Endothelial cell (in vitro differentiated cells): ENCODE results near the gene H2BK1. TPM values are rescaled to one million over a fixed set of nuclear protein-coding genes. Genes with fewer than 3 reads are reported as not detected.

Source experiments
- DNase-seq: peaks from one replicate; pipeline ENCODE4 v3.0.0; 2021; ENCODE audit warnings: low spot score
- H3K27ac Mint-ChIP-seq: one replicate; pipeline ENCODE4 v1.8.0; 2021; ENCODE audit warnings: mixed read lengths, inconsistent platforms; ENCODE audit not compliant: unreplicated experiment
- H3K27me3 Mint-ChIP-seq: one replicate; pipeline ENCODE4 v1.8.0; 2021; ENCODE audit warnings: mild to moderate bottlenecking, moderate library complexity, mixed read lengths, inconsistent platforms; ENCODE audit not compliant: unreplicated experiment
- H3K36me3 Mint-ChIP-seq: one replicate; pipeline ENCODE4 v1.8.0; 2021; ENCODE audit warnings: mild to moderate bottlenecking, low read depth, mixed read lengths, inconsistent platforms; ENCODE audit not compliant: unreplicated experiment
- H3K4me1 Mint-ChIP-seq: one replicate; pipeline ENCODE4 v1.8.0; 2021; ENCODE audit warnings: mild to moderate bottlenecking, mixed read lengths, inconsistent platforms; ENCODE audit not compliant: unreplicated experiment
- H3K4me3 Mint-ChIP-seq: one replicate; pipeline ENCODE4 v1.8.0; 2021; ENCODE audit warnings: mild to moderate bottlenecking, mixed read lengths, inconsistent platforms; ENCODE audit not compliant: unreplicated experiment
- H3K9me3 Mint-ChIP-seq: one replicate; pipeline ENCODE4 v1.8.0; 2021; ENCODE audit warnings: mixed read lengths, inconsistent platforms; ENCODE audit not compliant: unreplicated experiment
- total RNA-seq: library from RNA; stranded (reverse); fragmentation: NEBNext Ultra II Directional; extraction: Animal tissue kit (Norgen Biotek cat#: 25700); gene quantifications from one replicate; pipeline ENCODE4 v1.2.1, GENCODE V29; 2021; ENCODE audit not compliant: unreplicated experiment
- TF ChIP-seq, protein P1 (sequence below): fragments of 200-600 bp; sonication (generic); IDR thresholded peaks from one replicate; pipeline ENCODE4 v1.5.0; 2021; ENCODE audit warnings: antibody characterized with exemption; ENCODE audit not compliant: unreplicated experiment

Gene H2BK1
- total RNA-seq, 1 donor from 2014 or later, result not detected

DNA sequence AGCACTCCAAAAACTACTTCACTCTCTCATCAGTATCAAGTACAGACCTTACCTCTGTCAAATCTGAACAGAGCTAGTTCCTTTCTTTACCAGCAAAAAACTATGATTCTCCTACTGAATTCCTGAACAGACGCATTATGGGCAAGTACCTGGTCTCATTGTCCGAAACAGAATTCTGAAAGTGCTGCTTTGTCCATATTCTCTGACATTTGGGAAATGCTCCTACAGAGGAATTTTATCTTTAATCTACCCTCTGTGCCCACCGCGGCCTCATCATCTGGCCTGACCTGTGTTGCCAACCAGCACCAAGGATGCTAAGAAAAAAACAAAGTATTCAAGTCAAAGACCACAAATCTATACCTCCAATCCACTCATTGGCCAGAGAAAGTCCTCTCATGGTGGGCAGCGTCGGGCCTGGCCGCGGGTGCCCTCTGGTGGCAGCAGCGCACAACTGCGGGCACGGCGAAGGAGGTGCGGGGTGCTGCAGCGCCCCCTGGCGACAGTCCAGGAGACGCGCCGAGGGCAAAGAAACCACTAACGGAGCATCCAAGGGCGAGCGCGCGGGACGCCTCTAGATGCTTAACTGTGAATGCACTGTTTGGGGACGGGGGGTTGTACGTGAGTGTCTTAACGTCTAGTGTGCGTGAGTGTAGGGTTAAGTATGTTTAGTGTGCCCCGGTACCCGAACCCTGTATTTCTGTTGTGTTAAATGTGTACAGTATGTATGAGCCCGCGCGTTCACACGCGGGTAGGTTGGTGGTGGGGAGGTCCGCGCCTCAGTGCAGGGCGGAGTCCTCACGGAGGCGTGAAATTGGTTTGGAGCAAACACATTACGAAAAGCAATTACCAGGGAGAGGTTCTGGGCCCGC, 37.8 kb downstream of the H2BK1 start:
- peaks cover 9% of the 10 kb centered on the region for H3K4me1 Mint-ChIP-seq
- no peak overlapping the region for H3K4me3 Mint-ChIP-seq
- peaks cover 26% of the 10 kb centered on the region for H3K27me3 Mint-ChIP-seq
- H3K27ac Mint-ChIP-seq, result no peak overlapping the region
- no peaks in the 10 kb centered on the region for H3K9me3 Mint-ChIP-seq
- TF ChIP-seq, protein P1, sequence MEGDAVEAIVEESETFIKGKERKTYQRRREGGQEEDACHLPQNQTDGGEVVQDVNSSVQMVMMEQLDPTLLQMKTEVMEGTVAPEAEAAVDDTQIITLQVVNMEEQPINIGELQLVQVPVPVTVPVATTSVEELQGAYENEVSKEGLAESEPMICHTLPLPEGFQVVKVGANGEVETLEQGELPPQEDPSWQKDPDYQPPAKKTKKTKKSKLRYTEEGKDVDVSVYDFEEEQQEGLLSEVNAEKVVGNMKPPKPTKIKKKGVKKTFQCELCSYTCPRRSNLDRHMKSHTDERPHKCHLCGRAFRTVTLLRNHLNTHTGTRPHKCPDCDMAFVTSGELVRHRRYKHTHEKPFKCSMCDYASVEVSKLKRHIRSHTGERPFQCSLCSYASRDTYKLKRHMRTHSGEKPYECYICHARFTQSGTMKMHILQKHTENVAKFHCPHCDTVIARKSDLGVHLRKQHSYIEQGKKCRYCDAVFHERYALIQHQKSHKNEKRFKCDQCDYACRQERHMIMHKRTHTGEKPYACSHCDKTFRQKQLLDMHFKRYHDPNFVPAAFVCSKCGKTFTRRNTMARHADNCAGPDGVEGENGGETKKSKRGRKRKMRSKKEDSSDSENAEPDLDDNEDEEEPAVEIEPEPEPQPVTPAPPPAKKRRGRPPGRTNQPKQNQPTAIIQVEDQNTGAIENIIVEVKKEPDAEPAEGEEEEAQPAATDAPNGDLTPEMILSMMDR, result peak; percentile 100
- peak; percentile 90 for DNase-seq
- H3K36me3 Mint-ChIP-seq, result peaks cover 10% of the 10 kb centered on the region

DNA sequence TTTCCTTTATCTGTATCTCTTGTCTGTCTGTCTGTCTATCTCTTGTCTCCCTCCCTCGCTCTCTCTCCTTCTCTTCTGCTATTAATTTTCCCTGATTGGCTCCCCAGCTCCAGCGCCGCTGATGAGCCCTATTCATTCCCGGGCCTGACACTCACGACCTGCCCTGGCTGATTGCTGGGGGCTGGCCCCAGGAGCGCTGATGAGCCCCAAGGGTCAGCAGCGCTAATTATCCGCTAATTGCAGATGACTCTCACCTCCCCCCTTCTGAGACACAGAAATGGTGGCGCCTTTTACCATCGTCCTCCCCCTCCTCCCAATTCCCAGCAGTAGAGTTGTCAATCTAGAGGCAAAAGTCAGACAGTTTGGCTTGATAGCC, 41.5 kb downstream of the H2BK1 start:
- Mint-ChIP-seq H3K4me1 (peaks cover 10% of the 10 kb centered on the region), H3K4me3 (peak overlapping the region; percentile 85), H3K36me3 (peaks cover 14% of the 10 kb centered on the region), H3K27ac (peak overlapping the region; percentile 4), H3K9me3 (no peaks in the 10 kb centered on the region), H3K27me3 (peaks cover 16% of the 10 kb centered on the region)
- TF ChIP-seq, protein P1, result no peak
- DNase-seq, result no peak

DNA sequence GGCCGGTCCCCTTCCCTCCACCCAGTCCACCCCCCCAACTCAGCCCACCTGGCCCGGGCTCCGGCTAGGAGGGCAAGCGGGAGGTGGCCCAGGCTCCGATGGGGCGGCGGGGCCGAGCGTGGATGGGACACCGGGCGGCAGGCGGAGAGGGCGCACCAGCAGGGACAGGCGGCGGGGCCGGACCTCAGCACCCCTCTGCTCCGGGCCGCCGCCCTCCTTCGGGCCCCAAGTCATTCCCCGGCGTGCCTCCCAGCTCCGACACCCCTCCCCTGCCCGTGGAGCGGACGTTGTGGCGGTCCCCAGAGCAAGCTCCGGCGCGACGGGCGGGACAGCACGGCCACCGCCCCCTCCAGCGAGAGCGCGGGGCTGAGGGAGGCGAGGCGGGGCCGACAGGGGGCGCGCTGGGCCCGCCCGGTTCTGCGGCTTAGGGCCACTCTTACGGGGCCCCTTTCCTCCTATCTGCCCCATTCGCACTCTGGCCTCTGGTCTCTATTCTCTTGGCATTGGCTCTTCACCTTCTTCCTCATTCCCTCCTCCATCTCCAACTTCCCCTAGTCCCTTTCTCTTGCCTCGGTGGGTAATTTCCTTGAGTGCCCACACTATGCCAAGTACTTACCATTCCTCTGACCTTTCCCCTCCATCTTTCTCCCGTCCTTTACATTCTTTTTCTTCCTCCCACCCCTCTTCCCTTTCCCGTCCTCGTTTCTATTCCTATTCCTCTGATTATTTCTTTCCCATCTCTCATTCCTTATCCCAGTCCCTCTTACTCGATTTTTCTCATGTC, 42.1 kb downstream of the H2BK1 start:
- Mint-ChIP-seq H3K9me3 (no peaks in the 10 kb centered on the region), H3K27me3 (peaks cover 13% of the 10 kb centered on the region), H3K36me3 (peaks cover 9% of the 10 kb centered on the region), H3K4me3 (peak overlapping the region; percentile 85), H3K4me1 (peaks cover 10% of the 10 kb centered on the region), H3K27ac (peak overlapping the region; percentile 4)
- TF ChIP-seq, protein P1, result peak; percentile 77
- DNase-seq, result peak; percentile 75

DNA sequence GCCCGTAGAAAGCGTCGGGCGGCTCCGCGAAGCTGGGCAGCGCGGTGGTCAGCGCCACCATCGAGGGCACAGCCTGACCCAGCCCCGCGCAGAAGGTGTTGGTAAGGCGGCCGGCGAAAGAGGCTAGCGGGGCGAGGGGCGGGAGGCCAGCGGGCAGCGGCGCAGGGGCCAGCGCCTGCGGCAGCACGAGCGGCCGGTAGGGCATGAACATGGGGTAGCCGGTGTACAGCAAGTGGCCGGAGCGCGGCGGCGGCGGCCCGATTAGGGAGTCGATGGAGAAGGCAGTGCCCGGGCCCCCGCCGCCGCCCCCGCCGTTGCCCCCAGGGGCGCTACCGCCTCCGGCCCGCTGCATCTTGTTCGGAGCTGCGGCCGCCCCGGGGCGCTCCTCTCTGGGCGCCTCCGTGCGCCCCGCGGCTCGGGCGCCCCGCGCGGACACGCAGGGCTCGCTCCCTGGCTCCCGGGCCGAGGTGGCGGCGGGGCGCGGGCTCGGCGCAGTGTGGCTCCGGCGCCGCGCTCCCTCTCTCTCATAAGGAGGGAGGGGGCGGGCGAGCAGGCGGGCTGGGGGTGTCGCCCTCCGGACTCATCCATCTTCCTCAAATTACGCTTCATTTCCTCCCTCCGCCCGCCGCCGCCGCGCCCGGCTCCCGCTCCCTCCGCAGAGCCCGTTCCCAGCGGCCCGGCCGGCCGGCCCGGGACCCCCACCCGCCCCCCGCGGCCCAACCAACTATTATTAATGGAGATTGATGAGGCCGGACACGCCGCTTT, 42.9 kb downstream of the H2BK1 start, which contains the start of gene GBX1:
Gene GBX1, minus strand, starts transcription at position 498 of the 765 bp plus-strand sequence. Its CDS starts 146 bp downstream, at position 352.
- peaks cover 4% of the 10 kb centered on the region for H3K36me3 Mint-ChIP-seq
- H3K9me3 Mint-ChIP-seq, result no peaks in the 10 kb centered on the region
- TF ChIP-seq, protein P1, result peak; percentile 33
- peak; percentile 59 for DNase-seq
- peak within 1 kb of the TSS; percentile 92 for H3K4me3 Mint-ChIP-seq
- peak within 1 kb of the TSS; percentile 4 for H3K27ac Mint-ChIP-seq
- peaks cover 10% of the 10 kb centered on the region for H3K4me1 Mint-ChIP-seq
- peaks cover 11% of the 10 kb centered on the region for H3K27me3 Mint-ChIP-seq
